HTR-8/SVneo (cell line): ENCODE data around the gene FBLN2.
A peak's percentile ranks its signal among the peaks of the same experiment; 100 is the strongest.

Source experiments
- DNase-seq: peaks from one replicate; pipeline ENCODE4 v3.0.0; 2011; ENCODE audit warnings: low spot score, mixed read lengths; ENCODE audit not compliant: insufficient read length
- FAIRE-seq: peaks from 2 replicates; lab custom pipeline; 2011; peaks lifted over from hg19 to GRCh38; lab: Jason Lieb, UNC

Gene FBLN2

GRCh38 chr3:13529196-13530112 lies 19.5 kb upstream of the FBLN2 start:
- no peak for DNase-seq
- FAIRE-seq = peak; percentile 23

GRCh38 chr3:13530241-13531009 lies 18.5 kb upstream of the FBLN2 start:
- FAIRE-seq = no peak
- no peak for DNase-seq

GRCh38 chr3:13532085-13532484 lies 16.8 kb upstream of the FBLN2 start:
- no peak for FAIRE-seq
- DNase-seq = no peak

GRCh38 chr3:13532631-13533030 lies 16.3 kb upstream of the FBLN2 start:
- DNase-seq (no peak), FAIRE-seq (no peak)

GRCh38 chr3:13533885-13534301 lies 15.0 kb upstream of the FBLN2 start:
- DNase-seq = no peak
- FAIRE-seq = no peak

GRCh38 chr3:13535526-13535875 lies 13.4 kb upstream of the FBLN2 start:
- DNase-seq (no peak), FAIRE-seq (no peak)

- FAIRE-seq (no peak), DNase-seq (no peak)
Measured at GRCh38 chr3:13535905-13536304, 13.0 kb upstream of the FBLN2 start.

- FAIRE-seq = no peak
- DNase-seq = no peak
Measured at GRCh38 chr3:13536432-13536831, 12.5 kb upstream of the FBLN2 start.

GRCh38 chr3:13536832-13537231 lies 12.1 kb upstream of the FBLN2 start:
- no peak for FAIRE-seq
- DNase-seq = no peak

- DNase-seq (no peak), FAIRE-seq (peak; percentile 74)
Measured at GRCh38 chr3:13537244-13537908, 11.5 kb upstream of the FBLN2 start.

- DNase-seq = peak; percentile 69
- FAIRE-seq = no peak
Measured at GRCh38 chr3:13537909-13538296, 11.0 kb upstream of the FBLN2 start.

- FAIRE-seq (peak; percentile 89), DNase-seq (no peak)
Measured at GRCh38 chr3:13538520-13539291, 10.2 kb upstream of the FBLN2 start.

GRCh38 chr3:13539292-13539638 lies 9.7 kb upstream of the FBLN2 start:
- FAIRE-seq (peak; percentile 9), DNase-seq (no peak)

GRCh38 chr3:13539671-13540070 lies 9.3 kb upstream of the FBLN2 start:
- FAIRE-seq = peak; percentile 36
- no peak for DNase-seq

GRCh38 chr3:13540297-13540995 lies 8.5 kb upstream of the FBLN2 start:
- FAIRE-seq = no peak

GRCh38 chr3:13541691-13542090 lies 7.2 kb upstream of the FBLN2 start:
- FAIRE-seq (no peak), DNase-seq (no peak)

More at GRCh38 chr3:13540297-13540995, 8.5 kb upstream of the FBLN2 start:
- no peak for DNase-seq

- DNase-seq (no peak), FAIRE-seq (no peak)
Measured at GRCh38 chr3:13542142-13542541, 6.8 kb upstream of the FBLN2 start.

GRCh38 chr3:13543253-13543652 lies 5.7 kb upstream of the FBLN2 start:
- DNase-seq = peak; percentile 50
- peak; percentile 72 for FAIRE-seq

- DNase-seq (peak; percentile 51), FAIRE-seq (peak; percentile 13)
Measured at GRCh38 chr3:13544293-13544831, 4.6 kb upstream of the FBLN2 start.
